Measurements from ENCODE around the gene RASA4.
"Not testable (repeated sequence)": the region's sequence is repeated elsewhere in the genome, so short reads cannot be mapped to it uniquely, and the experiment has no call there.

Gene RASA4

GRCh38 chr7:102616507-102617125 is at the start of gene RASA4:
RASA4 (minus strand) TSS chr7:102616756; CDS start chr7:102616689, 67 bp downstream.
- H3K27ac ChIP-seq, H3K36me3 ChIP-seq, H3K9ac ChIP-seq, H3K4me1 ChIP-seq, H3K9me3 ChIP-seq, H3K27me3 ChIP-seq, H4K20me1 ChIP-seq: not testable (repeated sequence)
- H3K4me2 ChIP-seq, result peak within 1 kb of the TSS; percentile 44; the same call in 1 of the 2 replicates
- peak within 1 kb of the TSS; percentile 52 for H3K4me3 ChIP-seq

GRCh38 chr7:102664765-102665164 is 48.2 kb upstream of the RASA4 start:
- H4K20me1 ChIP-seq, H3K27ac ChIP-seq, H3K27me3 ChIP-seq, H3K9me3 ChIP-seq, H3K4me1 ChIP-seq, H3K4me2 ChIP-seq, H3K9ac ChIP-seq, H3K36me3 ChIP-seq, H3K4me3 ChIP-seq: not testable (repeated sequence)

GRCh38 chr7:102649924-102650323 is 33.4 kb upstream of the RASA4 start, which contains the start of gene SPDYE2B:
SPDYE2B (plus strand) TSS chr7:102650319; CDS start chr7:102652349, 2,030 bp downstream.
- H4K20me1 ChIP-seq, H3K4me3 ChIP-seq, H3K9ac ChIP-seq, H3K27me3 ChIP-seq, H3K9me3 ChIP-seq, H3K36me3 ChIP-seq, H3K27ac ChIP-seq, H3K4me2 ChIP-seq, H3K4me1 ChIP-seq: not testable (repeated sequence)

GRCh38 chr7:102647813-102648212 is 31.3 kb upstream of the RASA4 start:
- H3K4me3 ChIP-seq, H3K27me3 ChIP-seq, H3K4me1 ChIP-seq, H3K27ac ChIP-seq, H4K20me1 ChIP-seq, H3K9me3 ChIP-seq, H3K36me3 ChIP-seq, H3K9ac ChIP-seq, H3K4me2 ChIP-seq: not testable (repeated sequence)

- H3K27me3 ChIP-seq, H3K4me3 ChIP-seq, H3K9ac ChIP-seq, H3K9me3 ChIP-seq, H3K4me1 ChIP-seq, H3K27ac ChIP-seq, H3K4me2 ChIP-seq, H4K20me1 ChIP-seq, H3K36me3 ChIP-seq: not testable (repeated sequence)
These were observed 26.8 kb upstream of the RASA4 start for GRCh38 chr7:102643404-102643803.

GRCh38 chr7:102642691-102643090 is 26.1 kb upstream of the RASA4 start, which contains the start of gene UPK3BL1:
UPK3BL1 (minus strand) TSS chr7:102642791; CDS start chr7:102642741, 50 bp downstream.
- not testable (repeated sequence) for H4K20me1 ChIP-seq, H3K27ac ChIP-seq, H3K27me3 ChIP-seq, H3K4me1 ChIP-seq, H3K9me3 ChIP-seq, H3K9ac ChIP-seq, H3K4me2 ChIP-seq, H3K36me3 ChIP-seq, H3K4me3 ChIP-seq

GRCh38 chr7:102638848-102639247 is 22.3 kb upstream of the RASA4 start:
- not testable (repeated sequence) for H3K27ac ChIP-seq, H3K27me3 ChIP-seq, H3K4me1 ChIP-seq, H3K9ac ChIP-seq, H3K4me2 ChIP-seq, H3K4me3 ChIP-seq, H3K36me3 ChIP-seq, H3K9me3 ChIP-seq, H4K20me1 ChIP-seq

GRCh38 chr7:102636956-102637355 is 20.4 kb upstream of the RASA4 start:
- not testable (repeated sequence) for H3K27ac ChIP-seq, H4K20me1 ChIP-seq, H3K4me3 ChIP-seq, H3K9ac ChIP-seq, H3K27me3 ChIP-seq, H3K4me1 ChIP-seq, H3K9me3 ChIP-seq, H3K36me3 ChIP-seq, H3K4me2 ChIP-seq

- not testable (repeated sequence) for H3K4me3 ChIP-seq, H3K36me3 ChIP-seq, H3K4me1 ChIP-seq, H3K9ac ChIP-seq, H3K4me2 ChIP-seq, H3K27me3 ChIP-seq, H3K27ac ChIP-seq, H3K9me3 ChIP-seq, H4K20me1 ChIP-seq
These were observed 18.8 kb upstream of the RASA4 start for GRCh38 chr7:102635354-102635753.

GRCh38 chr7:102634299-102634698 is 17.7 kb upstream of the RASA4 start:
- not testable (repeated sequence) for H3K9ac ChIP-seq, H4K20me1 ChIP-seq, H3K9me3 ChIP-seq, H3K4me3 ChIP-seq, H3K4me1 ChIP-seq, H3K27me3 ChIP-seq, H3K36me3 ChIP-seq
- H3K4me2 ChIP-seq, result peak overlapping the region; percentile 48
- 0 out of 2 replicates have a peak overlapping the region, but pooled peaks have one; percentile 46 for H3K27ac ChIP-seq

GRCh38 chr7:102630622-102631021 is 14.1 kb upstream of the RASA4 start:
- H3K27me3 ChIP-seq, result not testable (repeated sequence)

GRCh38 chr7:102627271-102627904 is 10.8 kb upstream of the RASA4 start:
- H3K4me3 ChIP-seq, H3K27me3 ChIP-seq, H3K9ac ChIP-seq, H3K4me1 ChIP-seq, H4K20me1 ChIP-seq, H3K27ac ChIP-seq, H3K36me3 ChIP-seq, H3K4me2 ChIP-seq, H3K9me3 ChIP-seq: not testable (repeated sequence)

More at GRCh38 chr7:102630622-102631021, 14.1 kb upstream of the RASA4 start:
- H3K9me3 ChIP-seq, H3K36me3 ChIP-seq, H3K4me3 ChIP-seq, H3K9ac ChIP-seq, H4K20me1 ChIP-seq, H3K27ac ChIP-seq, H3K4me2 ChIP-seq, H3K4me1 ChIP-seq: not testable (repeated sequence)

- H3K27me3 ChIP-seq, H3K4me3 ChIP-seq, H3K36me3 ChIP-seq, H3K27ac ChIP-seq, H3K9ac ChIP-seq, H3K4me1 ChIP-seq, H3K9me3 ChIP-seq, H4K20me1 ChIP-seq, H3K4me2 ChIP-seq: not testable (repeated sequence)
These were observed 1.6 kb upstream of the RASA4 start for GRCh38 chr7:102618122-102618521.

- H3K9ac ChIP-seq, H3K9me3 ChIP-seq, H3K36me3 ChIP-seq, H4K20me1 ChIP-seq, H3K4me3 ChIP-seq, H3K4me2 ChIP-seq, H3K27me3 ChIP-seq, H3K27ac ChIP-seq, H3K4me1 ChIP-seq: not testable (repeated sequence)
These were observed 626 bp downstream of the RASA4 start for GRCh38 chr7:102615930-102616329.

GRCh38 chr7:102614873-102615272 is 1.7 kb downstream of the RASA4 start:
- not testable (repeated sequence) for H3K36me3 ChIP-seq, H3K27ac ChIP-seq, H4K20me1 ChIP-seq, H3K27me3 ChIP-seq, H3K4me3 ChIP-seq, H3K9ac ChIP-seq, H3K4me2 ChIP-seq, H3K9me3 ChIP-seq
- peaks cover 13% of the 10 kb centered on the region for H3K4me1 ChIP-seq

All from BLaER1 (cell line).